HG03135 (cell line): ENCODE data around the gene STN1.
A peak's percentile ranks its signal among the peaks of the same experiment; 100 is the strongest.

Experiments used
- ATAC-seq: cut with Tn5 transposase; IDR thresholded peaks from one replicate; pipeline ENCODE4 v1.9.1; 2021; ENCODE audit warnings: mild to moderate bottlenecking, moderate library complexity; ENCODE audit not compliant: unreplicated experiment

Gene STN1

GRCh38 chr10:103869336-103869735, 48.6 kb downstream of the STN1 start:
- ATAC-seq, result no peak

DNA sequence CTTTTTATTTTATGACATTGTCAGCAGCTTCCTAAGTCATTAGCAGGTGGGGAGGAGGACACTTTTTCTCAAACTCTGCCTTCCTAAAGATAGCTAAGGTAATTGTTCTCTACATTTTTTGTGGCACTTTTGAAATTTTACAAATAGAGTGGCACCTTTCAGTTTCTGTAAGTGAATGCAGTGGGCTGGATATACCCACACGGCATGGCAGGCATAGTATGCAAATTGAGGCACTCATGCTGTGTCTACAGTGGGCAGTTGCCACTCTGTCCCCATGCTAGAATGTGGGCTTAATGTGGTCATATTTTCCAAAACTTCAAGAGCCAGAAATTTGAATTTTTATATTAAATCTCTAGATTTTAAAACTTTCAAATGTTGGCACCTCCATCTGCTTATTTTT, 49.8 kb downstream of the STN1 start:
- ATAC-seq, result no peak

- no peak for ATAC-seq
These were observed 56.5 kb downstream of the STN1 start for GRCh38 chr10:103861505-103861904.

DNA sequence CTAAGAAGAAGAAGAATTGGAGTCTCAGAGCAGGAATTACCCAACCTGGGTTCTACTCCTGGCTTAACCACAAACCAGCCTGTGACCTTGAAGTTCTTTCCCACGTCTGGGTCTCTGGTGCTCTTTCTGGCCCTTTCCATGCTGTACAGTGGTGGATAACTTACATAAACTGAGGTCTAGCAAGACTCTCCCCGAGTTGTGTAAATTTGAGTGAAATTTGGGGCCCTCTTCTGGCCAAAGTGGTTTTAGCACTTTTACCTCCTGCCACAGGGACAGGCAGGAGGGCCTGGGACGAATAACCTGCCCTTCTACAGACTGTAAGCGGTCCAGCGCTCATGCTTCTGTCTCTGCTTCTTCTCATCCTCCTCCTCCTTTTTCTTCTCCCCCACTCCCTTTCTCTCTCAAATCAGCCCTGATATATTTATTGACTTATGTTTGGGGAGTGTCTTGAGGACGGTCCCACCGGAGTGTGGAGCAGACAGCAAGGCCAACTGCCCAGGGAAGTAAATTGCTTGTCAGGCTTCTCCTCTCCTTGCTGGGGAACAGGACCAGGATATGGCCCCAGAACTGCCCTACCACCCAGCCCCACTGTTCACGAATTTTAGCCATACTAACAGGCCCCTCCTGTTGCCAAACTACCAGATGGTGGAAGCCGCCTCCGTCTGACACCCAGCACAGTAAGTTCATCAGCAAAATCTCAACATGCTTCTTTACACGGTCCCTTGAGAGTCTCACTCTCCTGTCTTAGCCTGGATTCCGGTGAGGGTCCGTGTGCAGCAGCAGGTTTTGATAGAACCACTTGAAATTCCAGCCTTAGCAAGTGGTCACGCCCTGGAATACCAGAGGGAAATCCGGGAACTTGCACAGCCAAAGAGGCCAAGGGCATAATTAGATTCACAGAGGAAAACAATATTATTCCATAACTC, 58.6 kb downstream of the STN1 start:
- peak; percentile 71 for ATAC-seq

- ATAC-seq, result no peak
These were observed 59.6 kb downstream of the STN1 start for GRCh38 chr10:103858360-103858759.

DNA sequence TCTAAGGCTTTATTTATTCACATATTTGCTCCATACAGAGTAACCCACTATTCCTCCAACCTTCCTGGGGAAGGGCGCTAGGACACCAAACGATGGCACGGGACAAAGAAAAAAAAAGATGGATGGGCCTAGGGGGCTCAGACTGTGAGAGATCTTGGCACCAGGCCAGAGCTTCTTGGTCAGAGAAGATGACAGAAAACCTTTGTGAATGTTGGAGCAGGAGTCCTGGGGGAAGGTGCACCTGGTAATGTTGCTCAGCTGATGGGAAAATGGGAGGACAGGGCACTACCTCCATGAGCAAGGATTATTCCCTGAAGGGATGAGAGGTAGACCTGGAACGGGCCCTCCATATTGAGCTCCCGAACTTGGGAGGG, 61.2 kb downstream of the STN1 start:
- no peak for ATAC-seq

GRCh38 chr10:103855852-103856796, 61.9 kb downstream of the STN1 start:
- ATAC-seq, result no peak

DNA sequence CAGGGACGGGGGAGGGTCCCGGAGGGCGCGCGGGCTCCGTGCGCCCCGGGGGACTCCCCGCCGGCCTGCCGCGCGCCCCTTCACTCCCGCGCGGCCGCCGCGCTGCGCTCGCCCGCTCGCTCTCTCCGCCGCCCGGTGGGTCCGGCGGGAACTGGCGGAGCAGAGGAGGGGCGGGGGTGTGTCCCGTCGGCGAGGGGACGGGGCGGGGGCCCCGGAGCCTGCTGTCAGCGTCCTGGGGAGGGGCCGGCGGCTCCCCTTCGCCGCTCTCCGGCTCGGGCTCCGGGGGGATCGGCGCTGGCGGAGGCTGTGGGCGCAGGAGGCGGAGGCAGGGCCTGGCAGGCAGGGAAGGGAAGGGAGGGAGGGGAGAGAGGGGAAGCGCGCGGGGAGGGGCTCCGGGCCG, 62.6 kb downstream of the STN1 start, which contains the start of gene SH3PXD2A:
Gene SH3PXD2A (minus strand): TSS at position 153 of the 400 bp plus-strand sequence. CDS start 310 bp downstream, outside the sequence.
- no peak for ATAC-seq

DNA sequence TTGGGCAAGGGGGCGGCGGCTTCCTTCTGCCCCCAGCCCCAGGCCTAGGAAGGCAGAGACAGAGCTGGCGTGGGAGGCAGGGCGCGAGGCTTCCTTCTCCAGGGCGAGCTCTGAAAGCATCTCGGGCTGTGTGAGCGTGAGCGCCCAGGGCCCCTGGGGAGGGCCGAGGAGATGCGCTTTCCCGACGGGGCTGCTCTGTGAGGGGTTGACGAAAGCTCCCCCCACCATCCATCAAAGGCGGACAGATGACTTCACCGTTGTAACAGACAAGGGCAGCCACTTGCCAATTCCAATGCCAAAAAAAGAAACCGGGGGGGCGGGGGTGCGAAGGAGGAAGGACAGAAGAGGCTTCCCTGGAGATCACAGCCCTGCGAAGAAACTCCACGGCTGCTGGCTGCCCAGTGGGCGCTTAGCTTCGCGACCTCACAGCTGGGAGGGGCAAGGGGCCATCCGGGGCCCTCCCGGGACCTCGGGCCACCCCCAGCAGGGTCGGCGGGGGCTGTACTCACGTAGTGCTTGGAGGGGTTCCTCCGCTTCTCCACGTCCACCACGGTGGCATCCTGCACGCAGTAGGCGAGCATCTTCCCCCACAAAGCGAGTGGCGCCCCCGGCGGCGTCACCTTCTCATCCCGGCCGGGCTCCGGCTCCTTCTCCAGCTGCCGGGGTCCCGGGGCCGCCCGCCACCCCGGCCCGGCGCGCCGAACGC, 63.1 kb downstream of the STN1 start:
- ATAC-seq, result no peak

GRCh38 chr10:103854265-103854685, 63.7 kb downstream of the STN1 start:
- ATAC-seq, result no peak

GRCh38 chr10:103853428-103854264, 64.3 kb downstream of the STN1 start:
- no peak for ATAC-seq

- no peak for ATAC-seq
These were observed 65.1 kb downstream of the STN1 start for GRCh38 chr10:103852856-103853255.

- ATAC-seq, result no peak
These were observed 65.7 kb downstream of the STN1 start for GRCh38 chr10:103852189-103852711.

DNA sequence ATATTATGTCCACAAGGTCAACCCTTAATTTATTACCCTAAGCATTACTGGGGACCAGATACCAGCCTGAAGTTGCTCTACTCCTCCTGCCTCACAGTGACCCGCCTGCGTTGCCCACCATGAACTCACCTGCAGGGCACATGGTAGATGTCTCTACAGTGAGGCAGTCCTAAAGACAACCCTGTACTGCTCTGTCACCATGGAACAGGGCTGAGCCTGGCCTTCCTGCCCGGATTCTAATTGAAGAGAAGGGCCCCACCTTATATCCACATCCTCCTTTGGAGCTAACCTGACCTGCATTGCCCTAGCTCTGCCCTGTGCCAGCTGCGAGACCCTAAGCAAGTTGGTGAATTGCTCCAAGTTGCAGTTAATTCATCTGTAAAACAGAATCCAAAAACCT, 66.7 kb downstream of the STN1 start:
- ATAC-seq, result no peak

- no peak for ATAC-seq
These were observed 67.5 kb downstream of the STN1 start for GRCh38 chr10:103850572-103850895.

DNA sequence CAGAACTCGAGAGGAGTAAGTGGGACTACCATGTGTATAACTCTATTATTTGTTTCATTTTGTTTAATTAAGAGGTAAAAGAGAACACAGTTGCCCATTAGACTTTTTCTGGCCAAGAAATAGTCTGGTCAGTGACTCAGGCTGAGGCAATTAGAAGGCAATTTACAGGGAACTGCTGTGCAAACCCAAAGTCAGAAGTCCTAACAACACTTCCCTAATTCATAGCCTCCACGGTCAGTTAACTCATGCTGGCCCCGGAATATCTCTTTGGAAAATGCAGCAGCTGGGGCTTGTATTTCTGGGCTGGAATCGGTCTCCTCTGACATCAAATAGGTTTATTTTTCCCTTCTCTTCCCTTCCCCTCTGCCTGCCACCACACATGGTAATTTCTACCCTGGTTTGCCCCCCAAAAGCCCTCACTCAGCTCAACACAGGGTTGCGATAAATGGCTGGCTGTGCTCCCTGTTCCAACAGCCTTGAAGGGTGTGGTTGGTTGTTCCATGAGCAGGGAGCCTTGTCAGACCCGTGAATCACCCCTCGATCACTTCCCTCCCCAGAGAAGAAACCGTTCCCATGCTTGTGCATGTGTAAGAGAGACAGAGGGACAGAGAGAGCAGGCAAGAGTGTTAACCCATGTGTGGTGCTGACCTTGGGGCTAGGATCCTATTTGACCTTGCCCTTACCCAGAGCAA, 68.0 kb downstream of the STN1 start:
- ATAC-seq, result no peak

DNA sequence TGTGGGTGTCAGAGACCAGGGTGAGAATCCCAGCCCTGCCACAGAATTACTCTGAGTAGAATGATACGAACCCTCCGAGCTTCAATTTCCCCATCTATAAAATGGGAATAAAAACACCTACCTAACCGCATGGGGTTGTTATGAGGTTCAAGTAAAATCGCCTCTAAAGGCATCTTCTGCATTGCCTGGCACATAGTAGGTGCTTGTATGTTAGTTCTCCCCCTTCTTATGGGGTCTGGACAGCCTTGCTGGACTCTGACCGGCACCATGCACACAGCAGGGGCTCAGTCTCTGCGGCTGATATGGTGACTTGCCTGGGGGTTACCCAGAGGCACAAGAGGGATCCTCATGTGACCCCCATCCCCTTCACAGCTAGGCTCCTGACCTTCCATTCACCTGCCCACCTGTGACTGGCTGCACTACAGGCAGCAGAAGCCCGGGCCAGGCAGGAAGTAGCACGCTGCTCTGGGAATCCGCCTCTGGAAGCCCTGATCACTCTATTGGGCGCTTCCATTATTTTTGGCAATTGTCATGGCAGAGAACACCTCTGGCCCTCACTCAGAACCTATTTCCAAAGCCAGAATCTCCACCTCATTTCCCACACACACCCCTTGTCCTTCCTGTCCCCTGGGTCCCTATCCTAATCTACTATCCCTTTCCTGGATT, 68.6 kb downstream of the STN1 start:
- no peak for ATAC-seq

DNA sequence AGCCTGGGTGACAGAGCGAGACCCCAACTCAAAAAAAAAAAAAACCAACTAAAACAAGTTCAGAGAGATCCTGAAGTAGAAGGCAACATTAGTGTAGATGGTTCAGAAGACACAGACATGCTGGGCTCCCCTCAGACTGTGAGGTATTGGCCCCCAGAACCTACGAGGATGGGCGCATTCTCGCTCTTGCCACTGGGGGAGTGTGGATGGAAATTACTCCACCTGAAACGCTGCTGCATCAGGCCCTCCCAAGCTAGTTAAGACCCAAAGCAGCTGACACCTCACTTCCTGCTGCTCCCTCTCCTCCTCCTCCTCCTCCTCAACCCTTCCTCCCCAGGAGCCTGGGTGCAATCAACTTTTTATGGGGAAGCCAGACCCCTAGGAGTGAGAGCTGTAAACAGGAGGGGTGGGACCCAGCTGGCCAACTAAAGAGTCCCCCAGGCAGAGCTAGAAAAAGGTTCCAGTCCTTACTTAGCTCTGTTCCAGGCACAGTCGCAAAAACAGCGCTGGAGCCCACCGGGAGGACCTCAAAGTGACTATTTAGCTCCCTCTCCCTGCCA, 70.0 kb downstream of the STN1 start:
- no peak for ATAC-seq
